Neural cell (in vitro differentiated cells): ENCODE measurements around the gene AGTRAP.

Experiments
- EP300 ChIP-seq: fragments of 450-650 bp; conservative IDR thresholded peaks from 2 replicates; pipeline ENCODE4 v1.6.1; 2014; ENCODE audit warnings: antibody characterized with exemption, mild to moderate bottlenecking, moderate library complexity; ENCODE audit not compliant: poor library complexity, severe bottlenecking
- EZH2 ChIP-seq: fragments of 200-600, 300-800 bp; shearing (Covaris generic), sonication (generic); IDR thresholded peaks from 2 replicates; pipeline ENCODE4 v1.6.1; 2014; ENCODE audit warnings: antibody characterized with exemption, low read length, borderline replicate concordance, mild to moderate bottlenecking; ENCODE audit not compliant: insufficient read depth, poor library complexity, severe bottlenecking
- RAD21 ChIP-seq: fragments of 450-650 bp; conservative IDR thresholded peaks from 2 replicates; pipeline ENCODE4 v1.6.1; 2014; ENCODE audit warnings: antibody characterized with exemption, mild to moderate bottlenecking, moderate library complexity
- SMC3 ChIP-seq: fragments of 450-650 bp; conservative IDR thresholded peaks from 2 replicates; pipeline ENCODE4 v1.6.1; 2014; ENCODE audit warnings: antibody characterized with exemption, mild to moderate bottlenecking, moderate library complexity; ENCODE audit not compliant: poor library complexity
- TAF1 ChIP-seq: IDR thresholded peaks from 2 replicates; pipeline ENCODE4 v1.6.1; 2012; ENCODE audit warnings: low read depth
- TF ChIP-seq, protein P1 (sequence below): fragments of 450-650 bp; IDR thresholded peaks from 2 replicates; pipeline ENCODE4 v1.5.1; 2014; ENCODE audit warnings: antibody characterized with exemption, mild to moderate bottlenecking, moderate library complexity; ENCODE audit not compliant: poor library complexity, severe bottlenecking

DNA sequence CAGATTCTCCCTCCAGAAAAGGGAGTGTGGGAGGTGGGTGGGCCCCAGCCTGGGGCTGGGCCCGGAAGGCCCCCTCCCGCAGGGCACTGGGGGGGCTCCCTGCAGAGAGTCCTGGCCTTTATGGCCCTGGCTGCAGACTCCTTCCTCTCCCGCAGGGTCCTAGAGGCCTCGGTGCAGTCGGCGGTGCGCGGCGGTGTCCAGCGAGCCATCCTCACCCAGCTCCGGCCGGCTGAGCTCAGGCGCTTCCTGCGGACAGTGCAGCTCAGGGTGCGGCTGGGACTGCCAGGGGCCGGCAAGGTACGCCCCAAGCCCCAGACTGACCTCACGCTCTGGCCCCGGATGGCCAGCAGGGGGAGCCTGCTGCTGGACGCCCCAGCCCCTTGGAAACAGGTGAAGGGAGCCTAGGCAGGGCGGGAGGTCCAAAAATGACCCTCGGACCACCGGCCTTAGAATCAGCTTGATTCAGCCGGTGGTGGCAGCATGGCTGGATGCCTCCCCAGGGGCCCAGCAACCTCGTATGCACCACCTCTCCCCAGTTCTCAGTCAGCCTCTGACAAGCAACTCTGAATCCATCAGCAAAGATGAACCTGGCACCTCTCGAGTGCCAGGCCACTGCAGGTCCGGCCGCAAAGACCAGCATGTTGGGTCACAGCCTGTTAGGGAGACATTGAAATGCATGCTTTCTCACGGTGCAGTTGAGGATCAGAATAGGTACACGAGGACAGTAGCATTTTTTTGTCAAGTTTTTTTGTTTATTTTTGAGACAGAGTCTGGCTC, 49.2 kb downstream of the AGTRAP start:
- TF ChIP-seq, protein P1, sequence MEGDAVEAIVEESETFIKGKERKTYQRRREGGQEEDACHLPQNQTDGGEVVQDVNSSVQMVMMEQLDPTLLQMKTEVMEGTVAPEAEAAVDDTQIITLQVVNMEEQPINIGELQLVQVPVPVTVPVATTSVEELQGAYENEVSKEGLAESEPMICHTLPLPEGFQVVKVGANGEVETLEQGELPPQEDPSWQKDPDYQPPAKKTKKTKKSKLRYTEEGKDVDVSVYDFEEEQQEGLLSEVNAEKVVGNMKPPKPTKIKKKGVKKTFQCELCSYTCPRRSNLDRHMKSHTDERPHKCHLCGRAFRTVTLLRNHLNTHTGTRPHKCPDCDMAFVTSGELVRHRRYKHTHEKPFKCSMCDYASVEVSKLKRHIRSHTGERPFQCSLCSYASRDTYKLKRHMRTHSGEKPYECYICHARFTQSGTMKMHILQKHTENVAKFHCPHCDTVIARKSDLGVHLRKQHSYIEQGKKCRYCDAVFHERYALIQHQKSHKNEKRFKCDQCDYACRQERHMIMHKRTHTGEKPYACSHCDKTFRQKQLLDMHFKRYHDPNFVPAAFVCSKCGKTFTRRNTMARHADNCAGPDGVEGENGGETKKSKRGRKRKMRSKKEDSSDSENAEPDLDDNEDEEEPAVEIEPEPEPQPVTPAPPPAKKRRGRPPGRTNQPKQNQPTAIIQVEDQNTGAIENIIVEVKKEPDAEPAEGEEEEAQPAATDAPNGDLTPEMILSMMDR = peak; percentile 65
- no peak for TF ChIP-seq TAF1
- TF ChIP-seq EP300 = no peak
- no peak for TF ChIP-seq SMC3
- no peak for TF ChIP-seq RAD21
- TF ChIP-seq EZH2 = no peak
